ENCODE measurements around the gene PLA2G15. TPM values are rescaled to one million over a fixed set of nuclear protein-coding genes. Genes with fewer than 3 reads are reported as not detected.

Gene PLA2G15
- total RNA-seq, 2 donors from 2014 or later = 11.2 to 15.5 TPM

DNA sequence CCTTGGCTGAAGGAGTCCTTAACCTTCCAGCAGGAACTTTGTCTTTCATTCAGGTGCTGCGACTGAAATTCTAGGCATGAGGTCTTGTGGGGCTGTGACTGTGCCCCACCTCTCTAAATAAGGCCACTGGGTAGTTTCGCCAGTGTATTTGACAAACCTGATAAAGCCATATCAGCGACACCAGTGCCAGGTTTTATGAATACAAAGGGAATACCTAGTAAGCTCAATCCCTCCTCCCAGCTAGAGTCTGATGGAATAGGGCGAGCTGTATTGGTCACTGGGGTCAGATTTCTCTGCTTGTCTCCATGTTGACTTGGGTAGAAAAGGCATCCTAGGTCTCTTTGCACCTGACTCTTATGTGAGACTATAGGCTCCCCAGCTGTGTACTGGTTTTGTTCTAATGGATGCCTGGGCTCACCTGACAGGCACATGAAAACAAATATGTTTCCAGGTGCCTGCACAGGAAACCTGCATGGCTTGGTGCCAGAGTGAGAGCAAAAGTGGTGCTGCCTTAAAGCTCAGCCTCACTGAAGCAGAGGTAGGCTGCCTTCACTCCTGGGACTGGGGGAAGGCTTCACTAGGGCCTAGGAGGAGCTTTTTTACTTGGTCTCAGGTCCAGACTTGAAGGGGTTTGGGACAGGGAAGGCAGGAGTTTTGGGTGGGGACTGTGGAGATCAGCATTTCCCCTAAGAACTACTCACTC lies 27.5 kb downstream of the PLA2G15 start:
- H3K36me3 Mint-ChIP-seq (ENCODE audit: low read depth) = peaks cover 96% of the 10 kb centered on the region
- peak; percentile 36 for ATAC-seq (replicated peaks)

GRCh38 chr16:68273459-68273858 lies 28.3 kb downstream of the PLA2G15 start:
- no peaks in the 10 kb centered on the region for H3K9me3 Mint-ChIP-seq
- ATAC-seq (replicated peaks) = no peak
- H3K4me1 Mint-ChIP-seq = peaks cover 40% of the 10 kb centered on the region
- peak overlapping the region; percentile 80 for H3K4me3 Mint-ChIP-seq
- H3K27ac Mint-ChIP-seq = peak overlapping the region; percentile 89
- H3K36me3 Mint-ChIP-seq (ENCODE audit: low read depth) = peaks cover 88% of the 10 kb centered on the region
- no peaks in the 10 kb centered on the region for H3K27me3 Mint-ChIP-seq

More for the DNA sequence above, 27.5 kb downstream of the PLA2G15 start:
- Mint-ChIP-seq H3K4me3 (peak overlapping the region; percentile 80), H3K27ac (peak overlapping the region; percentile 89), H3K9me3 (no peaks in the 10 kb centered on the region), H3K4me1 (peaks cover 45% of the 10 kb centered on the region), H3K27me3 (no peaks in the 10 kb centered on the region)

DNA sequence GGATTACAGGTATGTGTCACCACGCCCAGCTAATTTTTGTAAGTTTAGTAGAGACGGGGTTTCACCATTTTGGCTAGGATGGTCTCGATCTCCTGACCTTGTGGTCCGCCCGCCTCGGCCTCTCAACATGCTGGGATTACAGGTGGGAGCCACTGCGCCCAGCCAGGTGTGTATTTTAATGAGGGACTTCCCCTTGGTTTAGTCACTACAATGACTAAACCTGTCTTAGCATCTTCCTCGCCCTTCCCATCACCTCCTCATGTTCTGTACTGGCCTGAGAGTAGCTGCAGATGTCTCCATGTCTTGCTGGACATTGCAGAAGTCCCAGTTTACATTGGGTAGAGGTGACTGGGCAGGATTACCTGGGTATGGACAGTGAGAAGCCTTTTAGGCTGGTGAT lies 28.7 kb downstream of the PLA2G15 start:
- no peaks in the 10 kb centered on the region for H3K27me3 Mint-ChIP-seq
- H3K27ac Mint-ChIP-seq = peak overlapping the region; percentile 89
- peak overlapping the region; percentile 80 for H3K4me3 Mint-ChIP-seq
- ATAC-seq (replicated peaks) = peak; percentile 30
- H3K36me3 Mint-ChIP-seq (ENCODE audit: low read depth) = peaks cover 83% of the 10 kb centered on the region
- H3K9me3 Mint-ChIP-seq = no peaks in the 10 kb centered on the region
- H3K4me1 Mint-ChIP-seq = peaks cover 40% of the 10 kb centered on the region

- peak overlapping the region; percentile 89 for H3K27ac Mint-ChIP-seq
- peaks cover 83% of the 10 kb centered on the region for H3K36me3 Mint-ChIP-seq (ENCODE audit: low read depth)
- no peaks in the 10 kb centered on the region for H3K27me3 Mint-ChIP-seq
- H3K4me1 Mint-ChIP-seq = peaks cover 34% of the 10 kb centered on the region
- peak overlapping the region; percentile 80 for H3K4me3 Mint-ChIP-seq
- no peak for ATAC-seq (replicated peaks)
- no peaks in the 10 kb centered on the region for H3K9me3 Mint-ChIP-seq
Observed at GRCh38 chr16:68274441-68274840, 29.3 kb downstream of the PLA2G15 start.

GRCh38 chr16:68275611-68276191 lies 30.5 kb downstream of the PLA2G15 start:
- peaks cover 32% of the 10 kb centered on the region for H3K4me1 Mint-ChIP-seq
- H3K4me3 Mint-ChIP-seq = peak overlapping the region; percentile 80
- peak overlapping the region; percentile 86 for H3K27ac Mint-ChIP-seq
- no peaks in the 10 kb centered on the region for H3K27me3 Mint-ChIP-seq
- peaks cover 80% of the 10 kb centered on the region for H3K36me3 Mint-ChIP-seq (ENCODE audit: low read depth)
- ATAC-seq (replicated peaks) = peak; percentile 88
- no peaks in the 10 kb centered on the region for H3K9me3 Mint-ChIP-seq

DNA sequence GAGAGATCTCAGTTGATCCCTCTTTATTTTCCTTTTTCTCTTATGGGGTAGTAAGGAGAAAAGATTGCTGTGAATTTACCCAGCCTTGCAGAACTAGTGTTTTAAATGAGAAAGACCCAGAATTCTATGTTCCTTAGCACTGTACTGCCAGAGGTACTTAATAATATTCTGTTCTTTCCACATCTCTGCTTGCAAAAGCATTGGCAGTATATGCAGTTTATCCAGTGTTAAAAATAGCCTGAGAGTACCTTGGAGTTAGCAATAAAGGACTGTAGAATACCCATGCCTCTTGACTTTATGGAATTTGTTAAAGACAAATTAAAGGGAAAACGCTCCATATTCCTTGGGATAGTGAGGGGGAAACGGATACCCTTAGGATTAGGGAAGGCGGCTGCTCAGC lies 31.1 kb downstream of the PLA2G15 start:
- peak overlapping the region; percentile 80 for H3K4me3 Mint-ChIP-seq
- no peak for ATAC-seq (replicated peaks)

DNA sequence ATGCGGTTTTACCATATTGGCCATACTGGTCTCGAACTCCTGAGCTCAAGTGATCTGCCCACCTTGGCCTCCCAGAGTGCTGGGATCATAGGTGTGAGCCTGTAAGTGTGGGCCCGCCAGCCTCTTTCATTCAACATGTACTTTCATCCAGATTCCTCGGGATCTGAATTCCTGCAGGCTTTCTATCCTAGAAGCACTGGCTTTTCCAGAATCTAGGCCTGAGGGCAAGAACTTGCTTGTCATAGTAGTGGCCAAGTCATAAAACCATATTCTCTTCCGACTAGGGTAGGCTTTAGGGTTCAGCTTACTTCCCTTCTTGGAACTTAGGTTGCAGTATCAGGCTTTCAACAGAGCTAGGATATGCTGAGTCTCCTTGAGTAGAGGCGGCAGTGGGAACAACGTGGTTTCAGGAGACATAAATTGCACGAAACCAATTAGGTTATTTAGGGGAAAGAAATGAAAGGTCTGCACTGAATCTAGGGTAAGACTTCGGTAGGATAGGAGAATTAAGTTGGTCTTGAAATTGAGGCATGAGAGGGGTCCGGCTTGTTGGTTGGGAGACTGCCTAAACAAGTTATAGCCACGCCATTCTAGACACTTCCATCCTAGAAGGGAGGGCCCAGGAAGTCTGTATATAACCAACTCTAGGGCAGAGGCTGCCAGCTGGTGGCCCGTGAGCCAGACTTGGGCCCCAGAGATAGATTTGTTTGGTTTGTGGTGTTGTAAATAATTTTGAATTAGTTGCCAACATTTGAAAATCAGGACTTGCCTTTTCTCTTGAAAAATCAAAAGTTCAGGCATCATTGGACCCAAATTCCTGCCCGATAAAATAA lies 34.8 kb downstream of the PLA2G15 start:
- ATAC-seq (replicated peaks) = no peak
- Mint-ChIP-seq H3K4me3 (peak overlapping the region; percentile 21), H3K27me3 (no peaks in the 10 kb centered on the region), H3K36me3 (ENCODE audit: low read depth) (peaks cover 80% of the 10 kb centered on the region), H3K9me3 (no peaks in the 10 kb centered on the region), H3K27ac (peak overlapping the region; percentile 70), H3K4me1 (peaks cover 53% of the 10 kb centered on the region)

More for the DNA sequence above, 31.1 kb downstream of the PLA2G15 start:
- H3K9me3 Mint-ChIP-seq = no peaks in the 10 kb centered on the region
- H3K36me3 Mint-ChIP-seq (ENCODE audit: low read depth) = peaks cover 80% of the 10 kb centered on the region
- H3K4me1 Mint-ChIP-seq = peaks cover 34% of the 10 kb centered on the region
- H3K27me3 Mint-ChIP-seq = no peaks in the 10 kb centered on the region
- peak overlapping the region; percentile 86 for H3K27ac Mint-ChIP-seq

GRCh38 chr16:68281368-68282063 lies 36.3 kb downstream of the PLA2G15 start:
- peak overlapping the region; percentile 85 for H3K27ac Mint-ChIP-seq
- peak overlapping the region; percentile 79 for H3K4me3 Mint-ChIP-seq
- peaks cover 52% of the 10 kb centered on the region for H3K4me1 Mint-ChIP-seq
- H3K36me3 Mint-ChIP-seq (ENCODE audit: low read depth) = peaks cover 75% of the 10 kb centered on the region
- ATAC-seq (replicated peaks) = peak; percentile 45
- no peaks in the 10 kb centered on the region for H3K9me3 Mint-ChIP-seq
- H3K27me3 Mint-ChIP-seq = no peaks in the 10 kb centered on the region

DNA sequence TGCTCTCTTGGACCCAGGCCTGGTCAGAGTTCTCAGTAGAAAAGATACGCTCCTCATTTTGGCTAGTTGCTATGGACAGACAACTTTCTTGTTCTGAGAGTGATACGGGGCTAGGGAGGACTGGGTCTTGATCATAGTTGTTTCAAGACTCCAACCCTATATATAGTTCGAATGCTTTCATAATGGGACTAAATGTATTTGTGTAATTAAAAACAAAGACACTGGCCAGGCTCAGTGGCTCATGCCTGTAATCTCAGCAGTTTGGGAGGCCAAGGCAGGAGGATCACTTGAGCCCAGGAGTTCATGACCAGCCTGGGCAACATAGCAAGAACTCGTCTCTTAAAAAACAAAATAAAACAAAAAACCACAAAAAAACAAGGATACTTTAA lies 36.9 kb downstream of the PLA2G15 start:
- Mint-ChIP-seq H3K27ac (peak overlapping the region; percentile 85), H3K4me3 (peak overlapping the region; percentile 79), H3K36me3 (ENCODE audit: low read depth) (peaks cover 75% of the 10 kb centered on the region), H3K27me3 (no peaks in the 10 kb centered on the region), H3K9me3 (no peaks in the 10 kb centered on the region), H3K4me1 (peaks cover 55% of the 10 kb centered on the region)
- no peak for ATAC-seq (replicated peaks)

- ATAC-seq (replicated peaks) = no peak
- Mint-ChIP-seq H3K36me3 (ENCODE audit: low read depth) (peaks cover 86% of the 10 kb centered on the region), H3K4me3 (peak overlapping the region; percentile 79)
Observed at GRCh38 chr16:68283346-68283745, 38.2 kb downstream of the PLA2G15 start.

GRCh38 chr16:68283801-68284598 lies 38.8 kb downstream of the PLA2G15 start:
- no peaks in the 10 kb centered on the region for H3K27me3 Mint-ChIP-seq
- ATAC-seq (replicated peaks) = no peak
- peak overlapping the region; percentile 79 for H3K4me3 Mint-ChIP-seq
- H3K9me3 Mint-ChIP-seq = no peaks in the 10 kb centered on the region
- peaks cover 67% of the 10 kb centered on the region for H3K4me1 Mint-ChIP-seq
- H3K36me3 Mint-ChIP-seq (ENCODE audit: low read depth) = peaks cover 91% of the 10 kb centered on the region
- H3K27ac Mint-ChIP-seq = peak overlapping the region; percentile 87

More at GRCh38 chr16:68283346-68283745, 38.2 kb downstream of the PLA2G15 start:
- Mint-ChIP-seq H3K27ac (peak overlapping the region; percentile 87), H3K9me3 (no peaks in the 10 kb centered on the region), H3K27me3 (no peaks in the 10 kb centered on the region), H3K4me1 (peaks cover 67% of the 10 kb centered on the region)

GRCh38 chr16:68284847-68285246 lies 39.7 kb downstream of the PLA2G15 start:
- Mint-ChIP-seq H3K9me3 (no peaks in the 10 kb centered on the region), H3K4me1 (peaks cover 71% of the 10 kb centered on the region), H3K4me3 (peak overlapping the region; percentile 79), H3K27ac (peak overlapping the region; percentile 87), H3K36me3 (ENCODE audit: low read depth) (peaks cover 91% of the 10 kb centered on the region), H3K27me3 (no peaks in the 10 kb centered on the region)
- peak; percentile 8 for ATAC-seq (replicated peaks)

DNA sequence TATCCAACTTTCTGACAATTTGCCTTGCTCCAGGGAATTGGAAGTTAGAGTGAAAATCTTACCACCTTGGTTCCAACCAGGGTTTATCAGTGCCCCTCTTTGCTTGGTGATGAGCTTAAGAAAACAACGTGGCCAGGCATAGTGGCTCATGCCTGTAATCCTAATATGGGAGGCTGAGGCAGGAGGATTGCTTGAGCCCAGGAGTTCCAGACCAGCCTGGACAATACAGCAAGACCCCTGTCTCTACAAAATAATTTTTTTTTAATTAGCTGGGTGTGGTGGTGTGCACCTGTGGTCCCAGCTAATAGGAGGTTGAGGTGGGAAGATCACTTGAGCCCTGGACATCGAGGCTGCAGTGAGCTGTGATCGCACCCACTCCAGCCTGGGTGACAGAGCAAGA lies 40.5 kb downstream of the PLA2G15 start:
- peak overlapping the region; percentile 79 for H3K4me3 Mint-ChIP-seq

More for the DNA sequence above, 40.5 kb downstream of the PLA2G15 start:
- no peaks in the 10 kb centered on the region for H3K9me3 Mint-ChIP-seq
- no peak for ATAC-seq (replicated peaks)
- H3K4me1 Mint-ChIP-seq = peaks cover 74% of the 10 kb centered on the region
- peaks cover 94% of the 10 kb centered on the region for H3K36me3 Mint-ChIP-seq (ENCODE audit: low read depth)
- H3K27ac Mint-ChIP-seq = peak overlapping the region; percentile 88
- H3K27me3 Mint-ChIP-seq = no peaks in the 10 kb centered on the region

Data from activated T-helper 17 cell treated with anti-CD3 and anti-CD28 coated beads, Interleukin-2, amount 50 U/mL, for 72 hours (primary cell).